ENCODE results near the gene GRIK3.

GRIK3 gene

GRCh38 chr1:36752431-36752830, 281.9 kb downstream of the GRIK3 start:
- DNase-seq (ENCODE audit: low spot score in 2 of 2) (no peak), ATAC-seq (ENCODE audit: low read depth) (no peak)
- no peaks in the 10 kb centered on the region for H3K4me1 Mint-ChIP-seq
- H3K4me3 Mint-ChIP-seq: no peak overlapping the region
- no peaks in the 10 kb centered on the region for H3K36me3 Mint-ChIP-seq
- H3K27me3 Mint-ChIP-seq: peaks cover 15% of the 10 kb centered on the region
- H3K9me3 Mint-ChIP-seq: no peaks in the 10 kb centered on the region
- no peak overlapping the region for H3K27ac Mint-ChIP-seq

GRCh38 chr1:36751525-36751924, 282.8 kb downstream of the GRIK3 start:
- Mint-ChIP-seq H3K4me3 (no peak overlapping the region), H3K4me1 (no peaks in the 10 kb centered on the region), H3K27ac (no peak overlapping the region), H3K27me3 (peaks cover 14% of the 10 kb centered on the region), H3K36me3 (no peaks in the 10 kb centered on the region), H3K9me3 (no peaks in the 10 kb centered on the region)
- DNase-seq (ENCODE audit: low spot score in 2 of 2): no peak
- ATAC-seq (ENCODE audit: low read depth): no peak

GRCh38 chr1:36748466-36748865, 285.8 kb downstream of the GRIK3 start:
- Mint-ChIP-seq H3K4me3 (no peak overlapping the region), H3K27me3 (peaks cover 5% of the 10 kb centered on the region), H3K9me3 (no peaks in the 10 kb centered on the region), H3K36me3 (no peaks in the 10 kb centered on the region), H3K27ac (no peak overlapping the region), H3K4me1 (no peaks in the 10 kb centered on the region)
- no peak for DNase-seq (ENCODE audit: low spot score in 2 of 2)
- no peak for ATAC-seq (ENCODE audit: low read depth)
